ENCODE data around the gene PANK2.
"Not testable (repeated sequence)": the region's sequence is repeated elsewhere in the genome, so short reads cannot be mapped to it uniquely, and the experiment has no call there.

PANK2 gene

GRCh38 chr20:3894796-3895195 lies 5.6 kb downstream of the PANK2 start:
- H3K4me3 ChIP-seq (ENCODE audit: low read depth, low read length), result no peak overlapping the region
- no peak for TF ChIP-seq CTCF (IDR thresholded peaks at IDR 0.05; ENCODE audit: borderline replicate concordance, insufficient read depth, low read depth, low read length)

GRCh38 chr20:3896302-3896701 lies 7.1 kb downstream of the PANK2 start:
- no peak overlapping the region for H3K4me3 ChIP-seq (ENCODE audit: low read depth, low read length)
- TF ChIP-seq CTCF (IDR thresholded peaks at IDR 0.05; ENCODE audit: borderline replicate concordance, insufficient read depth, low read depth, low read length), result no peak

GRCh38 chr20:3896853-3897583 lies 7.8 kb downstream of the PANK2 start:
- no peak for TF ChIP-seq CTCF (IDR thresholded peaks at IDR 0.05; ENCODE audit: borderline replicate concordance, insufficient read depth, low read depth, low read length)
- H3K4me3 ChIP-seq (ENCODE audit: low read depth, low read length), result no peak overlapping the region

- not testable (repeated sequence) for H3K4me3 ChIP-seq (ENCODE audit: low read depth, low read length)
These were observed 9.0 kb downstream of the PANK2 start for GRCh38 chr20:3898181-3898580.

- H3K4me3 ChIP-seq (ENCODE audit: low read depth, low read length), result no peak overlapping the region
- TF ChIP-seq CTCF (IDR thresholded peaks at IDR 0.05; ENCODE audit: borderline replicate concordance, insufficient read depth, low read depth, low read length), result no peak
These were observed 9.5 kb downstream of the PANK2 start for GRCh38 chr20:3898639-3899038.

- no peak for TF ChIP-seq CTCF (IDR thresholded peaks at IDR 0.05; ENCODE audit: borderline replicate concordance, insufficient read depth, low read depth, low read length)
- H3K4me3 ChIP-seq (ENCODE audit: low read depth, low read length), result no peak overlapping the region
These were observed 11.0 kb downstream of the PANK2 start for GRCh38 chr20:3900187-3900604.

- H3K4me3 ChIP-seq (ENCODE audit: low read depth, low read length), result no peak overlapping the region
These were observed 12.0 kb downstream of the PANK2 start for GRCh38 chr20:3901028-3901705.

More at GRCh38 chr20:3901028-3901705, 12.0 kb downstream of the PANK2 start:
- TF ChIP-seq CTCF (IDR thresholded peaks at IDR 0.05; ENCODE audit: borderline replicate concordance, insufficient read depth, low read depth, low read length), result no peak
